GM12891 (cell line): ENCODE measurements around the gene P4HA2.

Source experiments
- POLR2A ChIP-seq: IDR thresholded peaks from 2 replicates; pipeline ENCODE4 v1.6.1; 2011; ENCODE audit warnings: low read depth, low read length, control low read depth
- TAF1 ChIP-seq: IDR thresholded peaks from 2 replicates; pipeline ENCODE4 v1.6.1; 2011; ENCODE audit warnings: low read depth, low read length, control low read depth

DNA sequence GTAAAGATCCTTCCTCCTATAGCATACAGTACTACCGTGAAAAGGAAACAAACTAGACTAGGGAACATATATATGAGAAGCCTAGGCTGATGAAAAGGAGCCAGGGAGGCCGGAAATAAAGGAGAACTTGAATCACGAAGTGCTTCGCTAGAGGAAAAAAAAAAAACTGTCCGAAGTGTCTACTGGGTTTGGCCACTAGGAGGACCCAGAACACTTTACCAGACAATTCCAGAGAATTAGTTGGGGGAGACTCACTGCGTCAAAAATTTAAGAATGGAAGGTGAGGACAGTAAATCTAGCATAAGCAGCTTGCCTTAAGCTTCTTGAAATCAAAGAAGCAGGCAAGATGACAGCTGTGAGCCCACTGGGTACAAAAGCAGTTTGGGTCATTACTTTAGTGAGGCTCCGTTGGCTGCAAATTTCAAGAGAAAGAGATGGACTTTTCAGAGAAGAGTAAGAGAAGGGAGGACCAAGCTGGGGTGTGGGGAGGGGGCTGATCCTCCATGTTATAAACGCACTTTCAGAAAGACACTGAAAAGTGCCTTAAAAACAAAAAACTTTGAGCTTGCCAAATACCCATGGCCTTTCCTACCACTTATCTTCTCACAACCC, 47.4 kb downstream of the P4HA2 start:
- no peak for TF ChIP-seq POLR2A
- no peak for TF ChIP-seq TAF1
